NT2/D1 (cell line): Measurements from ENCODE around the gene HAS3.

Experiments used
- DNase-seq: peaks from one replicate; pipeline ENCODE4 v3.0.0-alpha.2; 2011; ENCODE audit warnings: low read depth, low spot score
- H3K27me3 ChIP-seq: 2 replicates; pipeline ENCODE4 v1.6.0; 2011; ENCODE audit warnings: mild to moderate bottlenecking; ENCODE audit not compliant: insufficient read length, insufficient read depth
- H3K36me3 ChIP-seq: 2 replicates; pipeline ENCODE4 v1.6.1; 2011; ENCODE audit warnings: mild to moderate bottlenecking, low read length, mixed read lengths; ENCODE audit not compliant: insufficient read depth, insufficient read length
- H3K4me1 ChIP-seq: 2 replicates; pipeline ENCODE4 v1.5.1; 2011; ENCODE audit not compliant: insufficient read depth, insufficient read length
- H3K4me3 ChIP-seq: 2 replicates; pipeline ENCODE4 v1.5.1; 2011; ENCODE audit warnings: low read depth; ENCODE audit not compliant: insufficient read length
- H3K9ac ChIP-seq: 2 replicates; pipeline ENCODE4 v1.6.0; 2011; ENCODE audit warnings: low read depth; ENCODE audit not compliant: insufficient read length
- H3K9me3 ChIP-seq: 2 replicates; pipeline ENCODE4 v1.5.1; 2011; ENCODE audit warnings: mild to moderate bottlenecking, low read length; ENCODE audit not compliant: insufficient read depth
- SUZ12 ChIP-seq: IDR thresholded peaks from 2 replicates; pipeline ENCODE4 v1.6.1; 2011; ENCODE audit not compliant: insufficient read length, insufficient read depth; ENCODE audit errors: extremely low read depth
- YY1 ChIP-seq: IDR thresholded peaks from 2 replicates; pipeline ENCODE4 v1.6.1; 2011; ENCODE audit not compliant: insufficient read length, insufficient read depth
- ZNF274 ChIP-seq: IDR thresholded peaks from 2 replicates; pipeline ENCODE4 v1.6.1; 2011; ENCODE audit warnings: mild to moderate bottlenecking, low read depth, low read length

The HAS3 gene

DNA sequence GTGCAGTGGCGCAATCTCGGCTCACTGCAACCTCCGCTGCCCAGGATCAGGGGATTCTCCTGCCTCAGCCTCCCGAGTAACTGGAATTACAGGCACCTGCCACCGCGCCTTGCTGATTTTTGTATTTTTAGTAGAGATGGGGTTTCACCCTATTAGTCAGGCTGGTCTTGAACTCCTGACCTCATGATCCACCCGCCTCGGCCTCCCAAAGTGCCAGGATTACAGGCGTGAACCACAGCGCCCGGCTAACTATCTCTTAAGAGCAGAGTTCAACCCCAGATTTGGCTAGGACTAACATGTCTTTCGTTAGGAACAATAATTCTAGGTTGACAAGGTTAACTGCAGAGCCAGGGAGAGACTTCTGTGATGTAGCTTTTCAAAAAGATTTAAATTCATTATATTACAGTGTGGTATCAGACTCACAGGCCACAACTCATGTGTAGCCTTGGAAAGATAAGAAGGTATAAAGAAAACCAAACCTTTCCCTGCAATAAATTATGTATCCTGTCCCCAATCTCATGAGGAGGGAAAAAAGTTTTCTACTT lies 22.6 kb downstream of the HAS3 start:
- H3K4me3 ChIP-seq, result no peak overlapping the region
- H3K36me3 ChIP-seq, result peaks cover 46% of the 10 kb centered on the region
- no peaks in the 10 kb centered on the region for H3K9me3 ChIP-seq
- H3K27me3 ChIP-seq, result no peaks in the 10 kb centered on the region
- DNase-seq, result no peak
- TF ChIP-seq ZNF274 (no peak), SUZ12 (no peak), YY1 (no peak)
- H3K9ac ChIP-seq, result no peak overlapping the region
- H3K4me1 ChIP-seq, result no peaks in the 10 kb centered on the region

DNA sequence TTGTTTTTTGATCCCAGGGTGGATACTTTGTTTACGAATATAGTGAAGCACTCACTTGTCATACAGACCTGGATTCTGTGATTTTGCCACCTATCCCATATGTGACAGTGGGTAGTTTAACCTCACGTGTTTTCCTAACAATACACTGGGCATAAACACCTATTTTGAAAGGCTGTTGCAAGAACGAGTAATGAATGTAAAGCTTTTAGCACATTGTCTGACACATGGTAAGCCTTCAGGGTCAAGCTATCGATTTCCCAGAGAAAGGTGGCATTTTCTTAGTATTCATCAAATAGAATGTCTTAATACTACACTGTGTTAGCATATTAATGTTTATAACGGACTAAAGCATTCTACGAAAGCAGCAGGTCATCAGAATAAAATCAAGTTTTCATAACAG lies 25.0 kb downstream of the HAS3 start:
- DNase-seq, result no peak
- peak overlapping the region; percentile 83 for H3K9ac ChIP-seq
- peak overlapping the region; percentile 95 for H3K4me3 ChIP-seq
- TF ChIP-seq SUZ12, result no peak
- TF ChIP-seq YY1, result no peak
- TF ChIP-seq ZNF274, result no peak
- no peaks in the 10 kb centered on the region for H3K9me3 ChIP-seq
- peaks cover 55% of the 10 kb centered on the region for H3K36me3 ChIP-seq
- no peaks in the 10 kb centered on the region for H3K27me3 ChIP-seq
- no peaks in the 10 kb centered on the region for H3K4me1 ChIP-seq

DNA sequence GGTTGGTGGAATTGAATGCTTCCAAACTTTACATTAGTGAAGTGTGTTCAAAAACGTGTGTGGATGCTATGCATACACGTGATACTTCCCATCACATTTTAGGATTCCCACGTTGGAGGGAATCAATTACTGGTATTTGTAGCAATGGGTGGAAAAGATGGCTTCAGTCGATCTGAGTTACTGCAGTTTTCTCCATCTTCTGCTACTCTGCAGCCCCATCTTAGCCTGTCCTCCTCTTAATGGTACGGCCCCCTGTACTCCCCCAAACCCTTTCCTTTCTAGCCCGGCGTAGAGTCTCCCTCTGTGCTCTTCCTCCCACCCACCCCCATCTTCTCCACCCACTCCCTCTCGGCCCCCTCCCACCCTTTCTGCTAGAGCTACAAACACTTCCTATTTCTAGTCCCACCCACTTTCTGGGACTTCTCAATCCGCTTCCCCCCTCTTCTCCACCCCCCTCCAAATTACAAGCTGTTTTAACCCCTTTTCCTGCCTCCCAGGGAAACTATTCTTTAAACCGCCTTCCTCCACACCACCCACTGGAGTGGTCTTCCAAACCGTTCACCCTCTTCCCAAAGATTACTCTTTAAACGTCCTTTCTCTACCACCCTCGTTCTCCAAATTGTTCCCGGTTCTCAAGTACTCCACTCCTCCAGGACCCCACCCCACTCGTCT lies 25.9 kb downstream of the HAS3 start:
- peak; percentile 40 for DNase-seq
- H3K9me3 ChIP-seq, result no peaks in the 10 kb centered on the region
- no peaks in the 10 kb centered on the region for H3K4me1 ChIP-seq
- no peaks in the 10 kb centered on the region for H3K27me3 ChIP-seq
- peak overlapping the region; percentile 94 for H3K9ac ChIP-seq
- H3K4me3 ChIP-seq, result peak overlapping the region; percentile 95
- TF ChIP-seq SUZ12 (no peak), YY1 (no peak), ZNF274 (no peak)
- peaks cover 57% of the 10 kb centered on the region for H3K36me3 ChIP-seq

DNA sequence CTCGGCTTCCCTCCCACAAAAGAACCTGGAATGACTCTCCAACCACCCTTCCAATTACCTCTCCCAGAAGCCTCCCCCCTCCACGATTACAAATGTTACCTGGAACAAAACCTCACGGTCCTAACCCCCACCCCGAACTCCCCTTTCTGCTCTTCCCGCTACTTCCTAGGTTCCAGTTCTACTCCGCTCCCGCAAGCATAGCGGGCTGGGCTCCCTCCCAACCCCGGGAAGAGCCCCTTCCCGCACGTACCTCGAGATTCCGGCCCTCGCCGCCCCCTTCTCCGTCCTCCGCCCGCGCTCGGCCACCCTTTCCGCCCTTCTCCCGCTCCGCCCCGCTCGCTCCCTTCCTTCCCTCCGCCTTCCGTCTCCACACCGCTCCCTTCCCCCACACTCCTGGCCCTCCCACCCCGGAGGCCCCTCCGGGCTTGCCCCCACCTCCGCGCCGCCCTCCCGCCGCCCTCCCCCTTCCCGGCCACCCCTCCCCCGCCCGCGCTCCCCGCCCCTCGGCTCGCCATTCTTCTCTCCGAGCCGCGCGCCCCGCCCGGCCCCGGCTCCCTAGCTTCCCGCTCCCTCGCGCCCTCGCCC lies 26.5 kb downstream of the HAS3 start:
- H3K9me3 ChIP-seq, result no peaks in the 10 kb centered on the region
- TF ChIP-seq ZNF274 (no peak), SUZ12 (no peak), YY1 (no peak)
- peaks cover 57% of the 10 kb centered on the region for H3K36me3 ChIP-seq
- DNase-seq, result peak; percentile 81
- H3K4me3 ChIP-seq, result peak overlapping the region; percentile 95
- H3K4me1 ChIP-seq, result no peaks in the 10 kb centered on the region
- H3K9ac ChIP-seq, result peak overlapping the region; percentile 94
- no peaks in the 10 kb centered on the region for H3K27me3 ChIP-seq

DNA sequence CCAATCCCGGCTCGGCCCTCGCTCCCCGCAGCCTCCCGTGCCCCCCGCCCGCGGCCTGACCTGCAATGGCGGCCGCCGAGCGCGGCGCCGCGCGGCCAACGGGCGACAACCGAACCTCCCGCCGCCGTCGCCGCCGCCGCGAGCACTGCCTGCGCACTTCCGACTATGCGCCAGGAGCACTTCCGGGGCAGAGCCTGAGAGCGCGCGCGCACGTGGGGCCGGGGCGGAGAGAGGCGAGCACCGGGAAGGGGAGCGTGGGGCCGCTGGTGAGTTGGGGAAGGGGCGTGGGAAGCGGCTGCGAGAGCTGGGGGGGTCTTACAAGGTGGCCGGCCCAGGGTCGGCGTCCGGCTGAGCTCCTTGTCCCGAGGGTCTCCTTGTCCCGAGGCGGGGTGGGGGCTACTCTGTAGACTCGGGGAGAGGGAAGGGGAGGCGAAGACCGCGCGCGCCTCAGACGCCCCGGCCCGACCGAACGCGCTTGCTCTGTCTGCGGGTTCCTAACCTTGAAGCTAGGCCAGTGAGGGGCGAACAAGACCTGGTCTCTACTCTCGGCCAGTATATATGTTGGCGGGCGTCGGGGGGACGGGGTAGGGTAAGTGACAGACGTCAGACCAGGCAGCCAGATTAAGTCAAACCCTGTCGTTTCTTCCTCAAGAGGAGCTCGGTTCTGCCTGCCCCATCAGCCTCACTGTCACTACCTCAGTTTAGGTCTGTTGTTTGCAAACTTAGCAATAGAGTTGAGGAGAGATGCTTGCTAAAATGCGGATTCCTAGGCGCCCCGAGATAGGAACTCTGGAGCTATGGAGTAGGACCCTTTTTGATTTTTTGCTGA lies 27.2 kb downstream of the HAS3 start, which contains the start of the genes CHTF8 and UTP4:
Gene CHTF8, minus strand, starts transcription at position 165 of the 829 bp plus-strand sequence. CDS start 11,130 bp downstream, outside the sequence.
Gene UTP4, plus strand, starts transcription at position 226 of the 829 bp plus-strand sequence. CDS start 811 bp downstream, outside the sequence.
- peaks cover 60% of the 10 kb centered on the region for H3K36me3 ChIP-seq
- H3K27me3 ChIP-seq, result no peaks in the 10 kb centered on the region
- DNase-seq, result peak; percentile 61
- H3K9ac ChIP-seq, result peak within 1 kb of the TSS; percentile 94
- TF ChIP-seq ZNF274 (no peak), YY1 (peak; percentile 20), SUZ12 (no peak)
- H3K4me1 ChIP-seq, result no peaks in the 10 kb centered on the region
- H3K4me3 ChIP-seq, result peak within 1 kb of the TSS; percentile 95
- no peaks in the 10 kb centered on the region for H3K9me3 ChIP-seq

DNA sequence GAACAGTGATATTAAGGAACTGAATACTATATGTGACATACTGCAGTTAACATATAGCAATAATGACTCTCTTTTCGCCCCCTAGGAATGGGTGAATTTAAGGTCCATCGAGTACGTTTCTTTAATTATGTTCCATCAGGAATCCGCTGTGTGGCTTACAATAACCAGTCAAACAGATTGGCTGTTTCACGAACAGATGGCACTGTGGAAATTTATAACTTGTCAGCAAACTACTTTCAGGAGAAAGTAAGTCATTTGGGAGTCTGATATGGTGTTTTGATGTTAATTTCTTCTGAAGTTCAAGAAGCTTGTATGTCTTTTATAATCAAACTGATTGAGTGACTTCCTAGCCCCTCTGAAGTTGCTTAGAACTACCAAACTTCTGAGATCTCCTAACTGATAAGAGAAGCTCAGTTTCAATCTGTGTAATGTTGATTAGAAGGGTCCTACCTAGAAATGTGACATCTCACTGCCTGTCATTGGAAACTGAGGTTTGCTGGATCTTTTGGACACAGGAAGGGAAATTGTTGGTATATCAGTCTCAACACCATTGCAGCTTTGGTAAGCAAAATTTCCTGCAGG lies 28.0 kb downstream of the HAS3 start:
- no peaks in the 10 kb centered on the region for H3K27me3 ChIP-seq
- H3K4me3 ChIP-seq, result peak overlapping the region; percentile 87
- TF ChIP-seq YY1 (no peak), SUZ12 (no peak), ZNF274 (no peak)
- no peaks in the 10 kb centered on the region for H3K4me1 ChIP-seq
- no peaks in the 10 kb centered on the region for H3K9me3 ChIP-seq
- no peak for DNase-seq
- peaks cover 64% of the 10 kb centered on the region for H3K36me3 ChIP-seq
- peak overlapping the region; percentile 92 for H3K9ac ChIP-seq
